Measurements from ENCODE around the gene ZNF385B. TPM values are rescaled to one million over a fixed set of nuclear protein-coding genes. Genes with fewer than 3 reads are reported as not detected.

ZNF385B gene
- total RNA-seq, 5 donors from 2014 or later (not counting 1 experiment from before 2014, with no cell fraction given) = 0.12 TPM; not detected in 4

- Histone ChIP-seq H3K36me3 (ENCODE audit: control insufficient read depth in 2 of 2, extremely low read depth in 1 of 2, insufficient read depth in 1 of 2, low read length in 1 of 2) (no peaks in the 10 kb centered on the region), H3K27ac (ENCODE audit: low read length) (no peak overlapping the region), H3K4me1 (ENCODE audit: control insufficient read depth in 1 of 2, extremely low read depth in 1 of 2, insufficient read depth in 2 of 2, low read length in 2 of 2) (peaks cover 0 to 8% of the 10 kb centered on the region in 2 experiments), H3K4me3 (ENCODE audit: control insufficient read depth in 1 of 2, extremely low read depth in 1 of 2, low read length in 1 of 2) (no peak overlapping the region), H3K27me3 (replicated peaks in 1 of 2; ENCODE audit: control insufficient read depth in 2 of 2, extremely low read depth in 1 of 2, insufficient read depth in 2 of 2, low read length in 1 of 2) (peaks cover 17 to 19% of the 10 kb centered on the region in 2 experiments), H3K9me3 (no peaks in the 10 kb centered on the region)
- Mint-ChIP-seq H3K4me1 (peaks cover 0 to 15% (median 13%) of the 10 kb centered on the region in 3 donors), H3K9me3 (no peaks in the 10 kb centered on the region), H3K4me3 (peak overlapping the region in 1 of 3 donors; percentile 45), H3K36me3 (no peaks in the 10 kb centered on the region), H3K27me3 (peaks cover 52 to 58% of the 10 kb centered on the region in 2 donors), H3K27ac (no peak overlapping the region)
- CTCF ChIA-PET = no interaction called here
- DNase-seq (no peak), ATAC-seq (replicated peaks in 1 of 4) (no peak)
- POLR2A ChIA-PET = no interaction called here
- WGBS (ENCODE audit: insufficient coverage) = no CpG with 5 or more reads among the region's 1 CpG
Measured at GRCh38 chr2:179859523-179859922, 1.9 kb downstream of the ZNF385B start.

DNA sequence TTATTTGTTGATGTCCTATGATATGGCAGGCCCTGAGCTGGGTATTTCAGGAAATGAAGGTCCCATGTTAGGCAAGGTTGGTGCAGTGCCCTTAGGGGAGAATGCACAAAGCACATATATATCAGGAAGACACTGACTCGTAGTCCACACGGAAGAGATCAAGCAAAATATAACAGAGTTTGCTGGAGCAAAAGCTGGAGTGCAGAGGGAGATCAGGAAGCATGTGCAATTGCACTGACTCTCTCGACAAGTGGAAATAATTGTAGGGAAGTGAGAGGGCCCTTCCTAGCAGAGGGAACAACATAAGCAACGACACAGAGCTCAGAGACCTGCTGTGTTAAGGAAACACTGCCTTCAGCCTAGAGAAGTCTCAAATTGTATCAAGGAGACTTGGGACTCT, 4.2 kb downstream of the ZNF385B start:
- H3K27me3 ChIP-seq (replicated peaks in 1 of 2; ENCODE audit: control insufficient read depth in 2 of 2, extremely low read depth in 1 of 2, insufficient read depth in 2 of 2, low read length in 1 of 2) = peaks cover 11 to 13% of the 10 kb centered on the region in 2 experiments
- peaks cover 38 to 39% of the 10 kb centered on the region in 2 donors for H3K27me3 Mint-ChIP-seq
- ChIA-PET CTCF (interaction anchor here in 1 of 2 donors (0.5 kb wide), 1 partner anchor 124 kb away, joined by 4 read pairs; no protein-coding TSS in a partner anchor), POLR2A (no interaction called here)
- no peak overlapping the region for H3K4me3 ChIP-seq (ENCODE audit: control insufficient read depth in 1 of 2, extremely low read depth in 1 of 2, low read length in 1 of 2)
- H3K27ac ChIP-seq (ENCODE audit: low read length) = no peak overlapping the region
- 40% methylated on average over 3 of the region's 4 CpGs for WGBS (ENCODE audit: insufficient coverage)
- H3K9me3 ChIP-seq = no peaks in the 10 kb centered on the region
- H3K36me3 Mint-ChIP-seq = no peaks in the 10 kb centered on the region
- no peaks in the 10 kb centered on the region for H3K9me3 Mint-ChIP-seq
- H3K4me1 ChIP-seq (ENCODE audit: control insufficient read depth in 1 of 2, extremely low read depth in 1 of 2, insufficient read depth in 2 of 2, low read length in 2 of 2) = peaks cover 0 to 8% of the 10 kb centered on the region in 2 experiments
- no peak overlapping the region for H3K27ac Mint-ChIP-seq
- no peak for DNase-seq
- H3K4me1 Mint-ChIP-seq = peaks cover 0 to 15% (median 13%) of the 10 kb centered on the region in 3 donors
- ATAC-seq (replicated peaks in 1 of 4) = no peak
- no peaks in the 10 kb centered on the region for H3K36me3 ChIP-seq (ENCODE audit: control insufficient read depth in 2 of 2, extremely low read depth in 1 of 2, insufficient read depth in 1 of 2, low read length in 1 of 2)
- H3K4me3 Mint-ChIP-seq = no peak overlapping the region

GRCh38 chr2:179856205-179856604, 5.2 kb downstream of the ZNF385B start:
- H3K36me3 ChIP-seq (ENCODE audit: control insufficient read depth in 2 of 2, extremely low read depth in 1 of 2, insufficient read depth in 1 of 2, low read length in 1 of 2) = no peaks in the 10 kb centered on the region
- H3K27me3 ChIP-seq (replicated peaks in 1 of 2; ENCODE audit: control insufficient read depth in 2 of 2, extremely low read depth in 1 of 2, insufficient read depth in 2 of 2, low read length in 1 of 2) = peaks cover 7 to 11% of the 10 kb centered on the region in 2 experiments
- no peaks in the 10 kb centered on the region for H3K9me3 Mint-ChIP-seq
- no peaks in the 10 kb centered on the region for H3K9me3 ChIP-seq
- H3K27ac Mint-ChIP-seq = no peak overlapping the region
- peaks cover 0 to 3% of the 10 kb centered on the region in 2 experiments for H3K4me1 ChIP-seq (ENCODE audit: control insufficient read depth in 1 of 2, extremely low read depth in 1 of 2, insufficient read depth in 2 of 2, low read length in 2 of 2)
- ChIA-PET CTCF (no interaction called here), POLR2A (no interaction called here)
- H3K27ac ChIP-seq (ENCODE audit: low read length) = no peak overlapping the region
- 4% methylated on average over 3 of the region's 5 CpGs for WGBS (ENCODE audit: insufficient coverage)
- no peak for DNase-seq
- peaks cover 0 to 8% (median 8%) of the 10 kb centered on the region in 3 donors for H3K4me1 Mint-ChIP-seq
- no peak overlapping the region for H3K4me3 ChIP-seq (ENCODE audit: control insufficient read depth in 1 of 2, extremely low read depth in 1 of 2, low read length in 1 of 2)
- no peaks in the 10 kb centered on the region for H3K36me3 Mint-ChIP-seq
- H3K27me3 Mint-ChIP-seq = peaks cover 30 to 32% of the 10 kb centered on the region in 2 donors
- no peak for ATAC-seq (replicated peaks in 1 of 4)
- H3K4me3 Mint-ChIP-seq = no peak overlapping the region

- Mint-ChIP-seq H3K9me3 (no peaks in the 10 kb centered on the region), H3K27ac (no peak overlapping the region), H3K4me3 (no peak overlapping the region), H3K4me1 (peaks cover 0 to 8% (median 8%) of the 10 kb centered on the region in 3 donors), H3K27me3 (peaks cover 30 to 32% of the 10 kb centered on the region in 2 donors), H3K36me3 (no peaks in the 10 kb centered on the region)
- no peak for ATAC-seq (replicated peaks in 1 of 4)
- peaks cover 0 to 3% of the 10 kb centered on the region in 2 experiments for H3K4me1 ChIP-seq (ENCODE audit: control insufficient read depth in 1 of 2, extremely low read depth in 1 of 2, insufficient read depth in 2 of 2, low read length in 2 of 2)
- no peak overlapping the region for H3K27ac ChIP-seq (ENCODE audit: low read length)
- DNase-seq = no peak
- CTCF ChIA-PET = no interaction called here
- no peaks in the 10 kb centered on the region for H3K9me3 ChIP-seq
- no CpG with 5 or more reads among the region's 1 CpG for WGBS (ENCODE audit: insufficient coverage)
- no peaks in the 10 kb centered on the region for H3K36me3 ChIP-seq (ENCODE audit: control insufficient read depth in 2 of 2, extremely low read depth in 1 of 2, insufficient read depth in 1 of 2, low read length in 1 of 2)
- H3K27me3 ChIP-seq (replicated peaks in 1 of 2; ENCODE audit: control insufficient read depth in 2 of 2, extremely low read depth in 1 of 2, insufficient read depth in 2 of 2, low read length in 1 of 2) = peaks cover 6 to 11% of the 10 kb centered on the region in 2 experiments
- POLR2A ChIA-PET = no interaction called here
- H3K4me3 ChIP-seq (ENCODE audit: control insufficient read depth in 1 of 2, extremely low read depth in 1 of 2, low read length in 1 of 2) = no peak overlapping the region
Measured at GRCh38 chr2:179855673-179856072, 5.7 kb downstream of the ZNF385B start.

DNA sequence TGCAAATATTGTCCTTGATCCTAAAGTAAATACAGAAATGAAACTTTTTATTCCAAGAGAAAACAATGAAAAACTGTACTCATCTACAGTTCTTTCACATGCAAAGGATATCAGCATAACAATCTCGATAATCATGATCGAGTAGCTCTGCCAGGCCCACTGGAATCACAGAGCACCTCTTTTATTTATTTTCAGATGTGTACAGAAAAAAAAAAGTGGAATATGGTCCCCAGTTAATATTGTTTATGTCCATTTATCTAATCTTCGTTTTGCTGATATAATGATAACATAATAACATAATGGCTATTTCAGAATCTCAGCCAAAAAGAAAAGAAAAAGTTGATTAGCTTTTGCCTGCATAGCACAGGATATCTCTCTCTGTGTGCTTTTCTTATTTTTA, 6.5 kb downstream of the ZNF385B start:
- no peak overlapping the region for H3K4me3 Mint-ChIP-seq
- H3K36me3 ChIP-seq (ENCODE audit: control insufficient read depth in 2 of 2, extremely low read depth in 1 of 2, insufficient read depth in 1 of 2, low read length in 1 of 2) = no peaks in the 10 kb centered on the region
- CTCF ChIA-PET = no interaction called here
- H3K27me3 ChIP-seq (replicated peaks in 1 of 2; ENCODE audit: control insufficient read depth in 2 of 2, extremely low read depth in 1 of 2, insufficient read depth in 2 of 2, low read length in 1 of 2) = peaks cover 0 to 8% of the 10 kb centered on the region in 2 experiments
- no peak for ATAC-seq (replicated peaks in 1 of 4)
- no peaks in the 10 kb centered on the region for H3K9me3 ChIP-seq
- H3K9me3 Mint-ChIP-seq = no peaks in the 10 kb centered on the region
- H3K4me1 Mint-ChIP-seq = peaks cover 0 to 1% (median under 1%) of the 10 kb centered on the region in 3 donors
- no peak for DNase-seq
- WGBS (ENCODE audit: insufficient coverage) = no CpG with 5 or more reads among the region's 3 CpGs
- no peak overlapping the region for H3K4me3 ChIP-seq (ENCODE audit: control insufficient read depth in 1 of 2, extremely low read depth in 1 of 2, low read length in 1 of 2)
- H3K36me3 Mint-ChIP-seq = no peaks in the 10 kb centered on the region
- no peak overlapping the region for H3K27ac Mint-ChIP-seq
- no peak overlapping the region for H3K27ac ChIP-seq (ENCODE audit: low read length)
- peaks cover 22 to 25% of the 10 kb centered on the region in 2 donors for H3K27me3 Mint-ChIP-seq
- H3K4me1 ChIP-seq (ENCODE audit: control insufficient read depth in 1 of 2, extremely low read depth in 1 of 2, insufficient read depth in 2 of 2, low read length in 2 of 2) = no peaks in the 10 kb centered on the region
- POLR2A ChIA-PET = no interaction called here

DNA sequence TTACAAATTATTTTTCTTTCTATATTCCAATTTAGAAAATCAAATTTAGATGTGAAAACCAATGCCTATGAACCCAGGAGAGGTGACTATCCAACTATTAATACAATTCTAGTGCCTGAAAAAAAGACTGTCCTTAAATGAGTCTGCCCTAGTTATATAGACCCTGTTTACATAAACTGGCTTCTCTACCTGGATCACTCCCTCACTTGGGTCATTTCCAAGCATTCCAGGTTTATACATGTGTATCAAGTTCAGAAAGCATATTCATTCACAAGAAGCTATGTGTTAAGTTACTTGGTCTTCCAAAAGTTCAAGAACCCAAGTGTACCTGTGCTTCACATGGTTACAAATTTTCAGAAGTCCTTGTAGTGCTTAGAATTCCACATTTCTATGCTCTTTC, 8.3 kb downstream of the ZNF385B start:
- Histone ChIP-seq H3K27ac (ENCODE audit: low read length) (no peak overlapping the region), H3K36me3 (ENCODE audit: control insufficient read depth in 2 of 2, extremely low read depth in 1 of 2, insufficient read depth in 1 of 2, low read length in 1 of 2) (no peaks in the 10 kb centered on the region), H3K4me3 (ENCODE audit: control insufficient read depth in 1 of 2, extremely low read depth in 1 of 2, low read length in 1 of 2) (no peak overlapping the region), H3K4me1 (ENCODE audit: control insufficient read depth in 1 of 2, extremely low read depth in 1 of 2, insufficient read depth in 2 of 2, low read length in 2 of 2) (no peaks in the 10 kb centered on the region), H3K9me3 (no peaks in the 10 kb centered on the region), H3K27me3 (replicated peaks in 1 of 2; ENCODE audit: control insufficient read depth in 2 of 2, extremely low read depth in 1 of 2, insufficient read depth in 2 of 2, low read length in 1 of 2) (peaks cover 0 to 5% of the 10 kb centered on the region in 2 experiments)
- Mint-ChIP-seq H3K27me3 (peaks cover 14% of the 10 kb centered on the region in 2 donors), H3K27ac (no peak overlapping the region), H3K4me1 (no peaks in the 10 kb centered on the region), H3K4me3 (no peak overlapping the region), H3K36me3 (no peaks in the 10 kb centered on the region), H3K9me3 (no peaks in the 10 kb centered on the region)
- ATAC-seq (replicated peaks in 1 of 4) (no peak), DNase-seq (no peak)
- CTCF ChIA-PET = no interaction called here
- POLR2A ChIA-PET = interaction anchor here in 1 of 2 donors (0.6 kb wide), 1 partner anchor 1671 kb away, joined by 8 read pairs; no protein-coding TSS in a partner anchor

DNA sequence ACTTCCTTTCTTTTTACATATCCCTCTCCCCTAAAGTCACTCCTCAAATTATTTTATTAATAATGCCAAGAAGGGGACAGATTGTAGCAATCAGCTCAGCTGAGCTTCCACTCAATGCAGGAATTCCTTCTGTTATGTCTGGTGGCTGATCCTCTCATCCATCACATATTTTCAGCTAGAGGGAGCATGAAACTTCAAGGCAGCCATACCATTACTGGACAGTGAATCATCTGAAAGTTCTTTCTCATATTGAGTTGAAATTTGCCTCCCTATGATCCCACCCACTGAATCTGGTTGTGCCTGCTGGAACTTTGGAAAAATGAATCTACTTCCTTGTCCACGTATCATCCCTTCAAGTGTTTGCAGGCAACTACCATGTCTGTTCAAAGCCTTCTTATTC, 11.2 kb downstream of the ZNF385B start:
- POLR2A ChIA-PET = no interaction called here
- H3K4me1 Mint-ChIP-seq = no peaks in the 10 kb centered on the region
- no peak for ATAC-seq (replicated peaks in 1 of 4)
- no peak overlapping the region for H3K27ac Mint-ChIP-seq
- peaks cover 3 to 12% of the 10 kb centered on the region in 2 donors for H3K27me3 Mint-ChIP-seq
- no peak overlapping the region for H3K27ac ChIP-seq (ENCODE audit: low read length)
- H3K36me3 ChIP-seq (ENCODE audit: control insufficient read depth in 2 of 2, extremely low read depth in 1 of 2, insufficient read depth in 1 of 2, low read length in 1 of 2) = no peaks in the 10 kb centered on the region
- no peak overlapping the region for H3K4me3 ChIP-seq (ENCODE audit: control insufficient read depth in 1 of 2, extremely low read depth in 1 of 2, low read length in 1 of 2)
- no peak for DNase-seq
- no peaks in the 10 kb centered on the region for H3K4me1 ChIP-seq (ENCODE audit: control insufficient read depth in 1 of 2, extremely low read depth in 1 of 2, insufficient read depth in 2 of 2, low read length in 2 of 2)
- H3K27me3 ChIP-seq (replicated peaks in 1 of 2; ENCODE audit: control insufficient read depth in 2 of 2, extremely low read depth in 1 of 2, insufficient read depth in 2 of 2, low read length in 1 of 2) = peaks cover 0 to 2% of the 10 kb centered on the region in 2 experiments
- no peaks in the 10 kb centered on the region for H3K9me3 Mint-ChIP-seq
- CTCF ChIA-PET = no interaction called here
- H3K36me3 Mint-ChIP-seq = no peaks in the 10 kb centered on the region
- 100% methylated on average over 1 of the region's 1 CpG for WGBS (ENCODE audit: insufficient coverage)
- no peaks in the 10 kb centered on the region for H3K9me3 ChIP-seq
- no peak overlapping the region for H3K4me3 Mint-ChIP-seq

All from T-cell (primary cell).